ENCODE results near the gene SRRM5.
"Not testable (repeated sequence)": the region's sequence is repeated elsewhere in the genome, so short reads cannot be mapped to it uniquely, and the experiment has no call there.

The SRRM5 gene

DNA sequence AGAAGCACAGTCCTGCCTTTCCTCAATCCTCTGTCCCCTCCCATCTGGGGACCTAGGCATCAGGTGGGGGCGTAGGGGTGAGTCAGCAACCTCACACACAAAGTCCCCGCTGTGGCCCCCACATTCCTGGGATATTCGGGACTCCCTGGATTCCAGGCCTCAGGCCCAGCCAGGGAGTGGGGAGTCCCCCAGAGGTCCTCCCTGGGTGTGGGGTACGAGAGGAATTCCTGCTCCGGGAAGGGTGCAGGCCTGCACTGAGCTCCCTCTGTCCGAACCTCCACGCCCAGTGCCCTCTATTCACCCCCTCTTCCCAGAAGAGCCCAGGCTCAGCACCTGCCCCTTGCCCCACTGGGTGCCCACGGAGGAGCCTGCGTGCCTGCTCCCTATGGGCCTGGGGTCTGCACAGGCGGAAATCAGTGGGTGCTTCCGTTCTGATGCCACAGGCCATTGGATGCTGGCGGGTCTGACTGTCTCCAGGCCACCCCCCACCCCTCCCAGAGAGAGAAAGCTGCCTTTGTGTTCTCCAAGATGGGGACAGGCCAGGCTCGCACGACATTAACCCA is 24.3 kb downstream of the SRRM5 start:
- H3K9me3 Mint-ChIP-seq: no peaks in the 10 kb centered on the region
- no peak overlapping the region for H3K27ac Mint-ChIP-seq
- peaks cover 4% of the 10 kb centered on the region for H3K27me3 Mint-ChIP-seq
- H3K4me3 Mint-ChIP-seq: no peak overlapping the region
- peaks cover 12% of the 10 kb centered on the region for H3K4me1 Mint-ChIP-seq
- H3K36me3 Mint-ChIP-seq: no peaks in the 10 kb centered on the region

DNA sequence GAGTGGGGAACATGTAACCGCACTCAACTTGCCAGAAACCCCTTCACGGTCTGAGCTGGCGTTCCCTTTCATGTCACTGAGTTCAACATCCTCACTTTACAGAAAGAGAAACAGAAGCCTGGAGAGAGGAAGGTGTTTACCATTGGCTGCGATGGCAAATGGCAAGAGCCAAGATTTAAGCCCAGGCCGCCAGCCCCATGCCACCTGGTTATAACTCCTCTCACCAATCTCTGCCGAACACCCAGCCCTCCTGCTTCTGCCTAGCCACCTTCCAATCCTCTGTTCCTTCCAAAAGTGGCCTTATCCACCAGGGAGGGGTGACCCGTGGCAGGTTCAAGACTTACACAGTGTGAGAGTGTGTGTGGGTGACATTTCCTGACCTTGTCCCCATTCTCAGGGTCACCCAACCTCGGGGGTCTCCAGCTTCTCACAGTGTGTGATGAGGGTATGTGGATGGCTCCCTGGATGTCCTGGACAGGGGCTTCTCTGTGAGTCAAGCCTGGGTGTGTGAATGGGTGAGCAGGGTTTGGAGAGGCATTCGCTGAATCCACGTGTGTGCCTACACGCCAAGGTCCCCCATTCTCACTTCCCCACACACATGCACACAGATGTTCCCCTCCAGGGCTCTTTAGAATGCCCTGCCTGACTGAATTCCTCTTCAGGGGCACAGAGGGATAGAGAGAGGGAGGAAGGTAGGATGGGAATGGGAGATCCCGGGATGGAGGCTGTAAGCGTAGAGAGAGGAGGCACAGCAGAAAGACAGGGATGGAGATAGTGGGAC is 26.5 kb downstream of the SRRM5 start:
- no peaks in the 10 kb centered on the region for H3K9me3 Mint-ChIP-seq
- H3K36me3 Mint-ChIP-seq: no peaks in the 10 kb centered on the region
- H3K4me1 Mint-ChIP-seq: peaks cover 12% of the 10 kb centered on the region
- H3K27ac Mint-ChIP-seq: no peak overlapping the region
- peaks cover 4% of the 10 kb centered on the region for H3K27me3 Mint-ChIP-seq
- H3K4me3 Mint-ChIP-seq: peak overlapping the region; percentile 85

DNA sequence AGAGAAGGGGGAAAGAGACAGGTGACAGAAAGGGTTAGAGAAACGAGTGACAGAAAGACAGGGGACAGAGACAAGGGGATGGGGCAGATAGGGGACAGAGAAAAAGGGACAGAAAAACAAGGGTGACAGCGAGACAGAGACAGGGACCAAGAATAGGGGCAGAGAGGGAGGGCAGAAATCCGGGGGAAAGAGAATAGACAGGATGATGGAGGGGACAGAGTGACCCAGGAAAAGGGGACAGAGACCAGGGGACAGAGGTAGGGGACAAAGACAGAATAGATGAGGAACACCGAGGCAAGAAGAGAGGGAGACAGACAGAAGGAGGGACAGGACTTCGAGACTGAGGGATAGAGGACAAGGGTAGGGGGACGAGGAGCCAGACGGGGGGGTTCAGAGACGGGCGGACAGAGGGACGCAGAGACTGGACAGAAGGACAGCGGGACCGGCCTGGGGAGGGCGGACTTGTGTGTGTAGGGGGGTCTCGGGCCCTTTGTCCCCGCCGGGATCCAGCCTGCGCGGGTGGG is 27.2 kb downstream of the SRRM5 start:
- H3K9me3 Mint-ChIP-seq: no peaks in the 10 kb centered on the region
- H3K4me1 Mint-ChIP-seq: peaks cover 12% of the 10 kb centered on the region
- peaks cover 4% of the 10 kb centered on the region for H3K27me3 Mint-ChIP-seq
- no peaks in the 10 kb centered on the region for H3K36me3 Mint-ChIP-seq
- H3K4me3 Mint-ChIP-seq: peak overlapping the region; percentile 85
- H3K27ac Mint-ChIP-seq: no peak overlapping the region

DNA sequence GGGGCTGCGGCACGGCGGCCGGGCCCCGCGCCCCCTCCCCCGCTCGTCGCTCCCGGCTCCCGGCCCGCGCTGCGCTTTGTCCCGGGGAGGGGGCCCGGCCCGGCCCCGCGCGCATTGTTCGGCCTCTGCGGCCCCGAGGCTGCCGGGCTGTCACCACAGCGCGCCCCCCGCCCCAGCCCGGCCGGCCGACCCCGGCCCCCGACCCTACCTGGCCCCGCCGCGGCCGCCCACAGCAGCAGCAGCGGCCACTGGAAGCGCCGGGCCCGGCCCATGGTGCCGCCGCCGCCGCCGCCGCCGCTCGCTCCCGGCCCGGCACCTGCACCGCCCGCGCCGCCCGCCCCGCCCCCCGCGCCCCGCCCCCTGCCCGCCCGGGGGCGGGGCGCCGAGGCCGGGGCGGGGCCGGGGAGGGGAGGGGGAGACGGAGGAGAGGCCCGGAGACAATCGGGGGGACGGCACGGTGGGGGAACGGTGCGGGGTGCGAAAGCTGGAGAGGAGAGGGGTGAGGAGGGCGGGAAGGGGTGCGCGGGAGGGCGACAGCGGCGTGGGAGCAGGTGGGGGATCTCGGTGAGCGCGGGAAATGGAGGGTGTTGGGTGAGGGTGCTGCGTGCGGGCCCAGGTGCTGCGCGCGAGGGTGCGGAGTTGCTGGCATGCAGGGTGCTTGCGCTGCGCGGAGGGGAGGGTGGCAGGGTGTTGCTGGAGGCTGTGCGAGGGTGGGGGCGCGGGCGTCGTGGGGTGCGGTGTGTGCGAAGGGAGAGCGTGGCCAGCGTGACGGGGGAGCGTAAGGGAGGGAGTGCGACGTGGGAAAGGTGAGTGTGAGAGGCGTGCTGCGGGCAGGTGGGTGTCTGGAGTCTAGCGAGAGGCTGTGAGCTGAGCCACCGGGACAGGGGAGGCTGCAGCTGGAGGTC is 27.9 kb downstream of the SRRM5 start, which contains the start of gene CADM4:
Gene CADM4 (minus strand): TSS at position 332 of the 905 bp plus-strand sequence. CDS start 60 bp downstream, at position 272.
- Mint-ChIP-seq H3K27ac (peak within 1 kb of the TSS; percentile 35), H3K9me3 (no peaks in the 10 kb centered on the region), H3K4me1 (peaks cover 12% of the 10 kb centered on the region), H3K27me3 (peaks cover 4% of the 10 kb centered on the region), H3K4me3 (peak within 1 kb of the TSS; percentile 85), H3K36me3 (peaks cover 2% of the 10 kb centered on the region)

DNA sequence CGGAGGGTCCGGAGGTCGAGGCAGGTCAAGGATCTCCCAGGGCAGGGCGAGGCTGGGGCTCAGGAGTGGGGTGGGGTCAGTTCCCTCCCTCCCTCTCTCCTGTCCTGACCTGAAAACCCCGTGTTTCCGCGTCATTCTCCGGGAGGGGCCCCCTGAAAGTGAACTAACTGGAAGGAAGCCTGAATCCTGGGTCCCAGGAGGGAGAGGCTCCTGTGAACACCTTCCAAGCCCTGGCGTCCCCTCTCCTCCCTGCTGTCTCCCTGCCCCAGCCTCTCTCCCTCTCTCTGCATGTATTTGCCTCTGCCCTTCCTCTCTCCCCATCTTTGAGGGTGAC is 28.5 kb downstream of the SRRM5 start:
- Mint-ChIP-seq H3K36me3 (peaks cover 2% of the 10 kb centered on the region), H3K4me3 (peak overlapping the region; percentile 75), H3K4me1 (peaks cover 12% of the 10 kb centered on the region), H3K27me3 (peaks cover 4% of the 10 kb centered on the region), H3K27ac (peak overlapping the region; percentile 35), H3K9me3 (no peaks in the 10 kb centered on the region)

DNA sequence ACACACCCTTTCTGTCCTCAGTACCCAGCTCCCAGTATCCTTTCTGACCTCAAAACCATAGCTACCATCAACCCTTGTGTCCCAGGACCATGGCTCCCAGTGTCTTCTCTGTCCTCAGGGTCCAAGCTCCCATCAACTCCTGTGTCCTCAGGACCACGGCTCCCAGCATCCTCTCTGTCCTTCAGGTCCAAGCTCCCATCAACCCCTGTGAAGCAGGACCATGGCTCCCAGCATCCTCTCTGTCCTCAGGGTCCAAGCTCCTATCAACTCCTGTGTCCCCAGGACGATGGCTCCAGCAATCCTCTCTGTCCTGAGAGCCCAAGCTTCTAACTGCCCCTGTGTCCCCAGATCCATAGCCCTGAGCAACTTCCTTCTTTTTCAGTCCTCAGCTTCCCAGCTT is 29.4 kb downstream of the SRRM5 start:
- H3K36me3 Mint-ChIP-seq: peaks cover 3% of the 10 kb centered on the region
- H3K27me3 Mint-ChIP-seq: peaks cover 4% of the 10 kb centered on the region

DNA sequence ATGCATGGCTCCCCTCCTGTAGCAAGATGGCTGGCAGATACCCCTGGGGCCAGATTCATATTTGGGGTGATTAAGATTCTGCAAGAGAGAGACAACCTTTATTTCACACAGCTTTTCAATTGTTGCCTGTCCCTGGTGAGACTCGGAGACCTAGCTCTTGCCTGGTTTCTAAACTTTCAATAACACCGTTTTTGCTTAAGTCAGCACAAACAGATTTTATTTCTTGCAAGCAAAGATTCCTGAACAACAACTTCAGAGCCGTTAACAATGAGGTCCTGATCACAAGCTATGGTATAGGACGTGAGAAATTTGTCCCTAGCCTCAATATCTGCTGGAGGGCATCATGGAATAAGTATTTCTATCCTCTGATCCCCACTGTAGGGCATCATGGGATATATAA is 30.6 kb downstream of the SRRM5 start:
- H3K4me3 Mint-ChIP-seq: no peak overlapping the region
- H3K9me3 Mint-ChIP-seq: no peaks in the 10 kb centered on the region
- H3K4me1 Mint-ChIP-seq: peaks cover 12% of the 10 kb centered on the region
- no peak overlapping the region for H3K27ac Mint-ChIP-seq
- H3K36me3 Mint-ChIP-seq: peaks cover 5% of the 10 kb centered on the region
- H3K27me3 Mint-ChIP-seq: peaks cover 4% of the 10 kb centered on the region

More for the DNA sequence above, 29.4 kb downstream of the SRRM5 start:
- Mint-ChIP-seq H3K4me3 (peak overlapping the region; percentile 45), H3K27ac (no peak overlapping the region), H3K4me1 (peaks cover 12% of the 10 kb centered on the region), H3K9me3 (no peaks in the 10 kb centered on the region)

DNA sequence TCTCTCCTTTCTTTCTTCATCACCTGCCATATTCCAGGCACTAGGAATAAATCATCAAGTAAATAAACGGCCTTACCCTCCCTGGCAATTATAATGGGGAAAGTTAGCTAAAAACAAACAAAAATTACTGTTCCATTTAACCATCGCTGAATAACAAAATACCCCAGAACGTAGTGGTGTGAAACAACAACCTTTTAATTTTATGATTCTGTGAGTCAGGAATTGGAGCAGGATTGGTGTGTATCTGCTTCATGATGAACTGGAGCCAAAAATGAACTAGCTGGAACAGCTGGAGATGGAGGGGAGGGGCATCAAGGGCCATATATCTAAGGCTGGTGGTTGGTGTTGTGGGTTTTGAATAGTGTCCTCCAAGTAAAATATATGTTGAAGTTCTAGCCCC is 31.4 kb downstream of the SRRM5 start:
- Mint-ChIP-seq H3K27ac (no peak overlapping the region), H3K9me3 (no peaks in the 10 kb centered on the region), H3K4me3 (no peak overlapping the region), H3K4me1 (peaks cover 12% of the 10 kb centered on the region), H3K27me3 (peaks cover 4% of the 10 kb centered on the region), H3K36me3 (peaks cover 5% of the 10 kb centered on the region)

DNA sequence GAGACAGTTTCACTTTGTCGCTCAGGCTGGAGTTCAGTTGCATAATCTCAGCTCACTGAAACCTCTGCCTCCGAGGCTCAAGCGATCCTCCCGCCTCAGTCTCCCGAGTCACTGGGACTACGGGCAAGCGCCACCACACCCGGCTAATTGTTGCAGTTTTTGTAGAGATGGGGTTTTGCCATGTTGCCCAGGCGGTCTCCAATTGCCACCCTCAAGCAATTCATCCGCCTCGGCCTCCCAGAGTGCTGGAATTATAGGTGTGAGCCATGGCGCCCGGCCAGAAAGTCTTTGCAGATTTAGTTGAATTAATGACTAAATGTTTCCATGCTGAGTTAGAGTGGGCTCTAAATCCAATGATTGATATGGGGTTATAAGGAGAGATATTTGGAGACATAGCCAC is 32.3 kb downstream of the SRRM5 start:
- peaks cover 5% of the 10 kb centered on the region for H3K4me1 Mint-ChIP-seq

DNA sequence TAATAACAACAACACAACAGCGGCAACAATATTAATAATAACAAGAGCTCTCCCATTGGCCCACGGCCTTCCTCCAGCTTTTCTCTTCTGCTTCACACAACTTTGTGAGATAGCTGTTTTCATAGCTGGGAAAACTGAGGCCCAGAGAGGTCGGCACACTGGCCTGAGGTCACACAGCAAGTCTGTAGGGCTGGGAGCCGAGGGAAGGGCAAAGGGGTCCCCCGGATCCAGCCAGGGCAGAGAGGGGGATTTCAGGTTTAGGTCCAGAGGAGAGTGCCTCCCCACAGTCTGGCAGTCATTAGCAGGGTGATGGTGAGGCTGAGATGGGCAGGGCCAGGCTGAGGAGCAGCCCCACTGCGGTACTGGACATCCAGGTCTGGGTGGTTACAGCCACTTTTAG is 36.7 kb downstream of the SRRM5 start:
- Mint-ChIP-seq H3K27me3 (no peaks in the 10 kb centered on the region), H3K9me3 (no peaks in the 10 kb centered on the region), H3K36me3 (peaks cover 5% of the 10 kb centered on the region), H3K4me3 (no peak overlapping the region), H3K4me1 (no peaks in the 10 kb centered on the region), H3K27ac (no peak overlapping the region)

More for the DNA sequence above, 32.3 kb downstream of the SRRM5 start:
- Mint-ChIP-seq H3K27me3 (peaks cover under 1% of the 10 kb centered on the region), H3K27ac (no peak overlapping the region), H3K9me3 (no peaks in the 10 kb centered on the region), H3K36me3 (peaks cover 5% of the 10 kb centered on the region), H3K4me3 (no peak overlapping the region)

DNA sequence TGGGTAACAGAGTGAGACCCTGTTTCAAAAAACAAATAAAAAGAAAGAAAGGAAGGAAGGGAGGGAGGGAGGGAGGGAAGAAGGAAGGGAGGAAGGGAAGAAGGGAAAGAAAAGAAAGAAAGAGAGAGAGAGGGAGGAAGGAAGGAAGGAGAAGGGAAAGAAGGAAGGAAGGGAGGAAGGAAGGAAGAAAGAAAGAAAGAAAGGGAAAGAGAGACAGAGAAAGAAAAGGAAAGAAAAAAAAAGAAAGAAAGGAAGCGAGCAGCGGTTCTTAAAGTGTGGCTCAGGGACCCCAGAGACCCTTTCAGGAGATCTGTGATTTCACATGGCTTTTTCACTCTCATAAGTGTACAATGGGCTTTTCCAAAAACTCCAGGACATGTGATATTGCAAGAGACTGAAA is 37.6 kb downstream of the SRRM5 start:
- Mint-ChIP-seq H3K4me1 (no peaks in the 10 kb centered on the region), H3K36me3 (peaks cover 3% of the 10 kb centered on the region), H3K9me3 (no peaks in the 10 kb centered on the region), H3K27ac (no peak overlapping the region), H3K4me3 (no peak overlapping the region), H3K27me3 (no peaks in the 10 kb centered on the region)

DNA sequence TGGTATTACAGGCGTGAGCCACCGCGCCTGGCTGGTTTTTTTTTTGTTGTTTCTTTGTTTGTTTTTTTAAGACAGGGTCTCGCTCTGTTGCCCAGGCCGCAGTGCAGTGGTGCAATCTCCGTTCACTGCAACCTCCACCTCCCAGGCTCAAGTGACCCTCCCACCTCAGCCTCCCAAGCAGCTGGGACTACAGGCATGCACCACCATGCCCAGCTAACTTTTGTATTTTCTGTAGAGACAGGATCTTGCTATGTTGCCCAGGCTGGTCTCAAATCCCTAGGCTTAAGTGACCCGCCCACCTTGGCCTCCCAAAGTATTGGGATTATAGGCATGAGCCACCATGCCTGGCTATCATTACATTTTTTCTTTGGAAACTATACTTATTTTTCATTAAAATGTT is 38.4 kb downstream of the SRRM5 start:
- not testable (repeated sequence) for H3K4me3 Mint-ChIP-seq, H3K36me3 Mint-ChIP-seq, H3K27me3 Mint-ChIP-seq, H3K4me1 Mint-ChIP-seq, H3K9me3 Mint-ChIP-seq, H3K27ac Mint-ChIP-seq

DNA sequence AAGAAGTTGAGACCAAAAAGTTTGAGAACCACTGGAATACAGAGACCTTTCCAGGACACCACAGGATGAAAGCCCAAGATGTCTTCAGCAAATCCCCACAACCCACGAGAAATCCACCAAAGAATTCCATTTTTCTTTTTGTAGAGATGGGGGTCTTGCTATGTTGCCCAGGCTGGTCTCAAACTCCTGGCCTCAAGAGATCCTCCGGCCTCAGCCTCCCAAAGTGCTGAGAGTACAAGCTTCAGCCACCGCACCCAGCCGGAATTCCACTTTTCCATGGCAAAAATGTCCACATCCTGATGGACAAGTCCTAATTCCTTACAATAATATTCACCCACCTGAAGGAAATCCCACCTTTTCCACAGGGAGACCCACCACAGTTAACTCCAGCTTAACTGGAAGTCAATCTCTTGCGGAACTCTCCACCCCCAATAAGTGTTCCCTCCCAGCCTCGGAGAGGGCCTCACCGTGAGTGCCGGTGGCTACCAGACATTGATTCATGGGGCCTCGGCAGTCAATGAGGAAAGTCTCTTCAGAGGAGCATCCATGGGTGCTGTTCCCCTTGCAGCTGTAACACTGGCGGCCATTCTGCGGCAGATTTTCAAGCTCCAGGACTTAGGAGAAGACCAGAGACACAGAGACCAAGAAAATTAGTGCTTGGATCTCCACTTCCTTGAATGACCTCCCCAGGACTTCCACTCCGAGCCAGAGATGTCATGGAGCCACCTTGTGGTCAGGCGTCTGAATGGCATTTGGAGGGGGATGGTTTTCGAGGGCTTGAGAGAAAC is 40.1 kb downstream of the SRRM5 start:
- Mint-ChIP-seq H3K27me3 (no peaks in the 10 kb centered on the region), H3K27ac (no peak overlapping the region), H3K36me3 (peaks cover 2% of the 10 kb centered on the region), H3K4me3 (no peak overlapping the region), H3K9me3 (no peaks in the 10 kb centered on the region), H3K4me1 (no peaks in the 10 kb centered on the region)

DNA sequence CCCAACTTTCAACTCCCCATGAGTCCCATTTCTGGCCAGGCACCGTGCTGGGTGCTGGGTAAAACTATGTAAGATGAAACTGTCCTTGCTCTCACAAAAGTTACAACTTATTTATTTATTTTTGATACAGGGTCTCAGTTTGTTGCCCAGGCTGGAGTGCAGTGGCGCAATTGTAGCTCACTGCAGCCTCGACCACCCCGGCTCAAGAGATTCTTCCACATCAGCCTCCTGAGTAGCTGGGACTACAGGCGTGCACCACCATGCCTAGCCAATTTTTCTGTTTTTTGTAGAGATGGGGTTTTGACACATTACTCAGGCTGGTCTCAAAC is 40.6 kb downstream of the SRRM5 start:
- Mint-ChIP-seq H3K9me3 (no peaks in the 10 kb centered on the region), H3K4me1 (no peaks in the 10 kb centered on the region), H3K36me3 (peaks cover 2% of the 10 kb centered on the region), H3K4me3 (no peak overlapping the region), H3K27me3 (no peaks in the 10 kb centered on the region), H3K27ac (no peak overlapping the region)

DNA sequence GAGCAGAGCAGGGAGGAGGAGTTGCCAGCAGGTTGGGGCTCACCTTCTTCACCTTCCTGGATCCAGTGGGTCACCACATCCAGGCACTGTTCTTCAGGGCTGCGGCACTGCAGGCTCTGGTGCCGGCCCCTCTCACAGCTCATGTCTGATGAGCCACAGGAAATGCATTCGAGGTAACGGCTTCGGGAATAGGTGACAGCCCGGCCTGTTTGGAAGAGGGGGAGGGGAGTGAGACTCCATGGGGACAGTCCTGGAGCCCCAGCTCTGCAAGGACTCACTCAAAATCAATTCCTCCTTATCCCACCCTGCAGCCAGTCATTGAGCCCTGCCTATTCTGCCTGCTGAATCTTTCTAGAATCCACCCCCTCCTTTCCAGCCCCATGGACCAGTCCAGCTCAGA is 44.5 kb downstream of the SRRM5 start:
- Mint-ChIP-seq H3K36me3 (peaks cover 12% of the 10 kb centered on the region), H3K27me3 (no peaks in the 10 kb centered on the region), H3K27ac (no peak overlapping the region), H3K9me3 (no peaks in the 10 kb centered on the region), H3K4me3 (no peak overlapping the region), H3K4me1 (no peaks in the 10 kb centered on the region)
